NOMO-1 treated with dmso at 0.1 percent for 144 hours (cell line): Measurements from ENCODE around the gene ZFP42.
"Not testable (repeated sequence)": the region's sequence is repeated elsewhere in the genome, so short reads cannot be mapped to it uniquely, and the experiment has no call there.

Source experiments
- DNase-seq: peaks from one replicate; lab custom pipeline; 2025; ENCODE audit not compliant: unreplicated experiment; lab: John Stamatoyannopoulos, UW

The ZFP42 gene

DNA sequence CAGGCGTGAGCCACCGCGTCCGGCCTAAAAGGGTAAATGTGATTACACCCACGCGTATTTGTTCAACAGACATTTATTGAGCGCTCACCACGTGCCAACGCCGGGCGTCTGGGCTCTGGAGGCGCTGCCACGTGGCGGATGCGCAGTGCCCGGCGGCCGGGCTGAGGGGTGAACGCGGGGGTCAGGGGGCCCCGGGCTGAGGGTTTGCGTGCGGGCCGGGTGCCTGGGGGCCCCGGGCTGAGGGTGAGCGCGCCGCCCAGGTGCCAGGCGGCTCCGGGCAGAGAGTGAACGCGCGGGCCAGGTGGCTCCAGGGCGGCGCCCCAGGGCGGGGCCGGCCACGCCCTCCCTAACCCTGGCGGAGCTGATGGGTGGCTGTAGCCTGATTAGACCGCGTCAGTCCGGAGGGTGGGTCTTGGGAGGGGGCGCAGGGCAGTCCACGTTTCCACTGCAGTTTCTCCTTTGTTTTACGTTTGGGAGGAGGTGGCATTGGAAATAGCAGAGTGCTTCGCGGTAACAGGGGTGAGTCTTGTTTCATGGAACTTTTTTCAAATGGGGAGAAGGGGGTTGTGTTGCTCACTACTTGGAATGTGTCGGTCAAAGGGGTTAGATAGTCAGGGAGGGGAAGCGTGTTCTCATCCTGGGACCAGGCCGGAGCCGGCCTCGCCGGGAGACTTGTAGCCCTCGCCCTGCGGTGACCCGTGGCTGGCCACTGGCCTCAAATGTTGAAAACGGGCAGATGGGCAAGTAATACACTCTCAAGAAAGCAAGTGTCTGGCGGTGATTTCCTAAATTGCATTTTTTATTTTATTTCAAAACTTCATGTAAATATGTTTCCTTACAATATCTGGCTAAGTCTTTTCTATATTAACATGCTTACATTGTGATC lies at the start of gene ZFP42:
ZFP42 (plus strand) TSS at position 450 of the 886 bp plus-strand sequence. CDS start 7,037 bp downstream, outside the sequence.
- no peak for DNase-seq

DNA sequence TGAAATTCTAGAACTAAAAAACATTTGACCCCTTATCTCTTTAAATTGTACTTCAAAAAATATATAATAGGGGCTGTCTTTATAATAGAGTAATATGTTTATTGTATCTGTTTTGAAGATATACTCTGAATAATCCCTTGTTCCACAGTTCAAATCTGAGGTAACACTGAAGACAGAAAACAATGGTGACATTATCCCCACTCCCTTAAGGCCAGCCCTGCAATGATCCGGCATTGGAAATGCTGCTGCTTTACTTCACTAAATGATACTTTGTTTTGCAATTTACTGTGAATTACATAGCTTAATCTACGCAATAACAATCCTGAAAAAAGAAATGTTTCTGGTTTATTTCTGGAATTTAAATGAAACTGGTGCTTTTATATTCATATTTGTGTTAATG lies 34.4 kb upstream of the ZFP42 start:
- no peak for DNase-seq

DNA sequence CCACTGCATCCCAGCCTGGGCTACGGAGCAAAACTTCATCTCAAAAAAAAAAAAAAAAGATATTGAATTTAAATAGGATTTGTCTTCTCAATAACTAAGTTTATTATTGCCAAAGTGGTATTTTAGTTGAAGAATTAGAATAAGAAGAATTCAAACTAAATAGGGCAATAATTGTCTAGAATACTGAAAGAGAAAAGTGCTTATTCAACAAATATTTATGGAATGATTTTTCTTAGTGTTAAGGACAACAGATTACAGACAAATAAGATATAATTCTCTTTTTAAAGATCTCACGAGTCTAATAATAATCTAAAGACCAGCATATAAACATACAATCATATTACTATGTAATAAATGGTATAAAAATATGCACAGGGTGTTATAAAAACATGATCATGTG lies 33.6 kb upstream of the ZFP42 start:
- no peak for DNase-seq

DNA sequence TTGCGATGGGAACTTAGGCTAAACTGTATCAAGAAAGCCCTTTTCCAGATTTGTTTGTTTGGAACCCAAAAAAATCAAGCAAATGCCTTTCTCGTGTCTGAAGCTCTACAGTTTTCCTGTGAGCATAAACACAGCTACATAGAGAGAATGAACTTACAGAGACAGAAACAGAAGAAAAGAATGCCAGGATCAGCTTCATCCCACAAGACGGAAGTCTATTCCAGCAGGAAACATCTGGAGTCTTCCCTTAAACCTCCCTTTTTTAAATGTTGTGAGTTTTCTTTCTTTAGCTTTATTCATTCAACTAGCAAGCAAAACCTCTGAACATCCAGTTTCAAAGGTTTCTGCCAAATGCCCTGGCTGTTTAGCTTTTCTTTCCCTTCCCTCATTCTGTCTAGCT lies 32.6 kb upstream of the ZFP42 start:
- DNase-seq, result no peak

DNA sequence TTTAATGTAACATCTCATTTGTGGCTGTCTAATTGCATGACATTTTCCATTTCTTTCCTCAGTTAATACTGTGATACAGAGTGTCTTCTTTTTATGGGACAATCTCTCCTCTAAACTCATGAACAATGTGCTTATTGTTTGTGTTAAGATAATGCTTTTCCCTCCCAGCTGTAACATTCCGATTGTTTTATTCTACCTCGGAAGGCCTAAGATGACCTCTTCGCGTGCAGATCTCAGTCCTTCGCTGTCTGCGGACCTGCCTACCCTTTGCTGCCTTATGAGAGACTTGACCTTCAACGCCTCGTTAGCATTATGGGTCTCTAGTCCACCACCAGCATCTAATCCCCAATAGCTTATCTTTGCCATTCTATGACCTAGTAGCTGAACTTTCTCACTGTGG lies 29.8 kb upstream of the ZFP42 start:
- no peak for DNase-seq

DNA sequence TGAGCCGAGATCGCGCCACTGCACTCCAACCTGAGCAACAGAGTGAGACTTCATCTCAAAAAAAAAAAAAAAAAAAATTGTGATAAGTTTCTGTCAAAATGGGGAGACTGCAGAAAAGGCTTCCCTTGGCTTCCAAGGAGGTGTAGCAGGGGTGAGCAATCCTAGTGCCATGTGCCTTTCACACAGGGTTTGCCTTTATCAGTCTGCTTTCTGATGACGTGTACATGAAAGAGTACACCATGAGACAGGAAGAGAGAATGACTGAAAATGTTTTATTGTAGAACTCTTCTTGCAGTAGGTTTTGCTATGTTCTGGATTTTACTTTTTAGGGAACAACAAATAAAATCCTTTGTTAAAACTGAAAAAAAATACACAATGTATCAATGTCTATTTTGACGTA lies 23.4 kb upstream of the ZFP42 start:
- no peak for DNase-seq

DNA sequence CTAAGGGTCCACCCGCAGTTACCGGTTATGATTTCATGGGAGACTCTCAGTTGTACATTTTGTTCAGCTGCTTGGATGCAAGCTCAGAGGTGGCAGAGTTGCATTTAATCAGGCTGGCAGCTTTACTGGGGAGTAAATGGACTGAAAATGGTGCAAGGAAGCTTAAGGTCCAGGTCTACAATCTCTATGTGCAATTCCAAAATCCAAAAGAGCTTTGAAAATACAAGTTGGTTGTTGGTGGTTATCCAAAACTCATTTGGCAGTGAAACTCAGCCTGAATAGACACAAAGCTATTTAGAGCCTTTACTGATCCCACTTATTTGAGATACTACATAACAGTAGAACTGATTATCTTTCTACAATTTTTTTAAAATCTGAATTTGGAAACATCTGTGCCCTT lies 11.8 kb upstream of the ZFP42 start:
- no peak for DNase-seq

DNA sequence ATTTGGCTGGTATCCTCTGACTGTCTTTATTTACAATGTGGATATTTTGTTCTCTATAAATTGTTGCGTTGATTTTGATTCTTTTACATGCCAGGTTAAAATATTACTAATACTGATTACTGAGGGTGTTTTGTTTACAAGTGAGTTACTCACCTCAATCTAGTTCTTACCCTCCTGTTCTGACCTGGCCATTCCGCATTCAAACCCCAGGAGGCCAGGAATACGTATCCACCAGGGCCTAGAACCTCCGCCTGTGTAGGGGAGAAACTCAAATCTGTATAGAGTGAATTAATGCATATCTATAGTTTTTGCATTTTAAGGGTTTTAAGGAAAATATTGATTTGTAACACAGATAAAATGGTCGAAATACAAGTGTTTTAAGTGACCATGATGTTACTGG lies 2.6 kb upstream of the ZFP42 start:
- DNase-seq, result no peak

DNA sequence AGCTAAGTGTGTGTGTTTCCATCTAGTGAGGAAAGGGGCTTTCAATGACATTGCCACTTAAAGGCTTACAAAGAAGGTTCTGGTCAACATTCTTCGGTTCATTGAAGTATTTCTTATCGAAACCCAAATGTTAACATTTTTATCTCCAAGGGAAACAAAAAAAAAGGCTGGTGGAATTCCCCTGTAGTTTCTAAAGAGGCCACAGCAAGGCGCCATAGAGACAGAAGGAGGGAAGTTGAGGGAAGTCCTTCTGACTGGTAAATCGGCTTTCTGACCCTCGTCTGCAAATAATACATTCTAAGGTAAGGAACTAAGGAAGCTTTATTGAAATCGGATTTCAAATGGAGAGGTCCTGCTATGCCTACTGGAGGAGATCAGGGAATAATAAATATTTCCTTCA lies 1.7 kb upstream of the ZFP42 start:
- no peak for DNase-seq

DNA sequence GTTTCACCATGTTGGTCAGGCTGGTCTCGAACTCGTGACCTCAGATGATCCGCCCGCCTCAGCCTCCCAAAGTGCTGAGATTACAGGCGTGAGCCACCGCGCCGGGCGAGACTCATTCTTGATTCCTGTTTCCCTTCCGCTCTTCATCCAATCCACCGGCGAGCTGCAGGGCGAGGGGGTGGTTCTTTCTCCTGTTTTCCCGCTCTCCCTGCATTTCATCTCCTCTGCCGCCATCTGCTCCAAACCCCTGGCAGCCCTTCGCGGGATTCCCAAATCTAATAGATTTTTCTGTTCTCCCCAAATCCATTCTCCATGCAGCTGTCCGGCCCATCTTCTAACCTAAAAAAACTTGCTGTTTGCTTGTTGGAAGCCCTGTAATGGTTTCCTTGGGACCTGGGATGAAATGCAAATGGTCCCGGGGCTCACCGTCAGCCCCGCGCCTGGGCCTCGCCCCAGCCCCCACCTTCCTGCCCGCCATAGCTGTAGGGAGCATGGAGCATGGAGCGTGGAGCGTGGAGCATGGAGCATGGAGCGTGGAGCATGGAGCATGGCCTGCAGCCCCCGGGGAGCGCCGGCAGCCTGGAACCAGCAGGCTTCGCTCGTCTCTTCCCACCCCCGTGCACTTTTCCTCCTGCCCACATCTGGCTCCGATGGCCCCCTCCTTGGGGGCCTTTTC lies 1.1 kb downstream of the ZFP42 start:
- no peak for DNase-seq

DNA sequence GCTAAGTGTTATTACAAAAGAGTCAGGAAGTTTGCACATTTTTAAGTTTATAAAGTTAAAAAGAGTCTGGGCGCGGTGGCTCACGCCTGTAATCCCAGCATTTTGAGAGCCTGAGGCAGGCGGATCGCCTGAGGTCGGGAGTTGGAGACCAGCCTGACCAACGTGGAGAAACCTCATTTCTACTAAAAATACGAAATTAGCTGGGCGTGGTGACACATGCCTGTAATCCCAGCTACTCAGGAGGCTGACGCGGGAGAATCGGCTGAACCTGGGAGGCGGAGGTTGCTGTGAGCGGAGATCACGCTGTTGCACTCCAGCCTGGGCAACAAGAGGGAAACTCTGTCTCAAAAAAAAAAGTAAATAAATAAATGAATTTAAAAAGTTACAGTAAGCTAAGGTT lies 2.4 kb downstream of the ZFP42 start:
- DNase-seq, result not testable (repeated sequence)

DNA sequence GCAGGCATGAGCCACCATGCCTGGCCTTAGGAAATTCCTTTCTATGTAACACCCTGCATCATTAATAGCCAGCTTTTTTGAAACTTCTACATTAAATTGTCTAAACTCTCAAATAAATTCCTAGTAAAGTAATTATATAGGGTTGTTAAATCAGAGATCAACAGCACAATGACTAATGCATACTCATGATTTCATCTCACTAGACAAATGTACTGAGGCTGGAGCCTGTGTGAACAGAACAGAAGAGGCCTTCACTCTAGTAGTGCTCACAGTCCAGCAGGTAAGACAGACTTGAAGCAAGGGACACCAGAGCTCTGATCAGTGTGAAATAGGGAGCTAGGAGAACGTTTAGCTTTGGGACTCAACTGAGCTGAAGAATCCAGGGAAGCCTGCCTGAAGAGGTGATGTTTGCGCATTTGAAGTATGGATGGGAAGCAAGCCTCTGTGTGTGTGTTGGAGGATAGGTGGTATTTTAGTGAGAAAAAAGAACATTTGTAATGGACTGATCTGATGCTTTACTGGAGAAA lies 3.9 kb downstream of the ZFP42 start:
- DNase-seq, result no peak

DNA sequence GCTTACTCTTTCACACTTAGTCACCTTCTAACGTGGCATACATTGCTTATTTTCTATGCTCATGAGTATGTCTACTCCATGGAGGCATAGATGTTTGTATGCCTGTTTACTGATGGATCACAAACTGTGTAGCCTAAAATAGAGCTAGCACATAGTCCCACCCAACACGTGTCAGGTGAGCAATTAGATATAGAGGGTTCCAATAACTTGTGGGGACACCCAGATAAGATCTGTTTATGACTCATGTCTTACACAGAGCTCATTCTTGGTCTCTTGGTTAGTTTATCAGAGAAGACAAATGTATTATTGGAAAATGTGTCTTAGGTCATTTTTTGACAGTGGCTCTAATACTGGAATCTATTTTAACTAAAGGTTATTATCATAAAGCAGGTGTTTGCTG lies 6.8 kb downstream of the ZFP42 start:
- DNase-seq, result no peak

DNA sequence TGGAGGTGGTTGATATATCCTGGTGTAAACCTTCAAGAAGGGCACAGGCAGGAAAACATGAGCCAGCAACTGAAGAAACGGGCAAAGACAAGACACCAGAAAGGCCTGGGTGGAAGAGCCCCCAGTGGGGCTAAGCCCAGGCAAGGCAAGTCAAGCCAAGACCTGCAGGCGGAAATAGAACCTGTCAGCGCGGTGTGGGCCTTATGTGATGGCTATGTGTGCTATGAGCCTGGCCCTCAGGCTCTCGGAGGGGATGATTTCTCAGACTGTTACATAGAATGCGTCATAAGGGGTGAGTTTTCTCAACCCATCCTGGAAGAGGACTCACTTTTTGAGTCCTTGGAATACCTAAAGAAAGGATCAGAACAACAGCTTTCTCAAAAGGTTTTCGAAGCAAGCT lies 7.2 kb downstream of the ZFP42 start:
- no peak for DNase-seq

DNA sequence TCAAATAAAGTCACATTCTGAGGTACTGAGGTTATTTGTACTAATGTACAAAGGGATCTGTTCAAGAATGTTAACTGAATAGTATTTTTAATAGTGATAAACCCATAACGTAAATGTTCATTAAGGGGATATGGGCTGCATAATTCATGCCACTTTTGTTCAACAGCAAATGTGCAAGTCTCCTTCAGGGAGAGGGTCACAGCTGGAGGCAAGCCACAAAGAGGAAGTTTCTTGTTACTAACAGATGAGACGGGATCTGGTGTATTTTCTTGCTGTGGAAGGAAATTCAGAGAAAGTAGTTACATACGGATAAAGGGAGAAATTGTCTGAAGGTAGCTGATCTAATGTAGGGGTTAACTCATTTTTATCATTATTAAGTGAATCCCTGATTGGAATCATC lies 10.0 kb downstream of the ZFP42 start:
- DNase-seq, result no peak

DNA sequence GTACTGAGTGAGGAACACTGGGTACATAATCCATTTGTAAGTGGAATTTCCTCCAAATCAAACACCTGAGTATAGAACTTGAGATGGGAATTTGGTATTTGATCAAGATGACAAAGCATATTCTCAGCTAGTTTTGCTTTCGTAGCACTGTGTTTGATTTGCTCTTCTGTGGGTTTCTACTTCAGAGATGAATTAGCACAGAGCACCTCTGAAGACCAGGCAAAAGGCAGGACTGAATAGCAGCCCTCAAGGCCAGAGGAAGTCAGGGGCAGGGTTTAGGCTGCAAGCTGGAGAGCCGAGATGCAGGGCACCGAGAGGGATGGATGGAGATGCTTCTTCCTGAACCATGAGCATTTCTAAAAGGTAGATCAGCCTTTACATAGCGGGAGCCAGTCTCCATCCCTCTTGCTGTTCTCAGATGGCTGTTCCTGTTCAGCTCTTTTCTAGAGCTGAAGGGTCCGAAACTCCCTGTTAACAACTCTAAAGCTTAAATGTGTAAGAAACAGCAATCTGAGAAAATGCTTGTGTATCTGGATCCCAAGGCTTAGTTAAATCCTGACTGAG lies 10.8 kb downstream of the ZFP42 start:
- no peak for DNase-seq

DNA sequence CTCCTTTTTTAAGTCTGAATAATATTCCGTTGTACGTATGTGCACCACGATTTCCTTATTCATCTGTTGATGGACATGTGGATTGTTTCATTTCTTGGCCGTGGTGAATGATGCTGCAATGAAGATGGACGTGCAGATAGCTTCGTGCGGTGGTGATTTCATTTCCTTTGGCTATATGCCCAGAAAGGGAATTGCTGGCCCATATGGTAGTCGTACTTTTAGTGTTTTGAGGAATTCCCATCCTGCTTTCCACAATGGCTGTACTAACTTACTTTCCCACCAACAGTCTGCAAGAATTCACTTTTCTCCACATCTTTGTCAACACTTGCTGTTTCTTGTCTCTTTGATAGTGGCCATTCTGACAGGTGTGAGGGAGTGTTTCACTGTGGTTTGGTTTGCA lies 12.8 kb downstream of the ZFP42 start:
- no peak for DNase-seq

DNA sequence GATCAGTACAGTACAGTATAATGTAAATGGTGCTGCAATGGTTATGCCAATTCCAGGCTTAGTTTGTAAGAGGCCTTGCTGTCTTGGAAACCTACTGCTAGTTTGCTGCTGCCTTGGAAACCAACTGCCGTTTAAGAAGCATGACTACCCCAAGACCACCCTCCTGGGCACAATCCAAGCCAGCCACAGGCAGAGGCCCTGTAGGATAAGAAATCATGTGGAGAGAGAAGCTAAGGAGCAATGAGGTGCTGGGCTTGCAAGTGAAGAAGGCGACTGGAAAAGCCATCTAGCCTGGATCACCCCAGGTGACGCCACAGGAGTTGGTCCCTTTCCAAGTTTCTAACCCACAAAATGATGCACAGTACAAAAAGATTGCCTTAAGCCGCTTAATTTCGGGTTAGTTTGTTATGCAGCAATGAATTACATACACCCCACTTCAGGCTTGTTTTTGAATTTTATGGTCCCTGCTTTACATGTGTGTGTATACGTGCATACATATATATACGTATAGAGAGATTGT lies 16.9 kb downstream of the ZFP42 start:
- no peak for DNase-seq

DNA sequence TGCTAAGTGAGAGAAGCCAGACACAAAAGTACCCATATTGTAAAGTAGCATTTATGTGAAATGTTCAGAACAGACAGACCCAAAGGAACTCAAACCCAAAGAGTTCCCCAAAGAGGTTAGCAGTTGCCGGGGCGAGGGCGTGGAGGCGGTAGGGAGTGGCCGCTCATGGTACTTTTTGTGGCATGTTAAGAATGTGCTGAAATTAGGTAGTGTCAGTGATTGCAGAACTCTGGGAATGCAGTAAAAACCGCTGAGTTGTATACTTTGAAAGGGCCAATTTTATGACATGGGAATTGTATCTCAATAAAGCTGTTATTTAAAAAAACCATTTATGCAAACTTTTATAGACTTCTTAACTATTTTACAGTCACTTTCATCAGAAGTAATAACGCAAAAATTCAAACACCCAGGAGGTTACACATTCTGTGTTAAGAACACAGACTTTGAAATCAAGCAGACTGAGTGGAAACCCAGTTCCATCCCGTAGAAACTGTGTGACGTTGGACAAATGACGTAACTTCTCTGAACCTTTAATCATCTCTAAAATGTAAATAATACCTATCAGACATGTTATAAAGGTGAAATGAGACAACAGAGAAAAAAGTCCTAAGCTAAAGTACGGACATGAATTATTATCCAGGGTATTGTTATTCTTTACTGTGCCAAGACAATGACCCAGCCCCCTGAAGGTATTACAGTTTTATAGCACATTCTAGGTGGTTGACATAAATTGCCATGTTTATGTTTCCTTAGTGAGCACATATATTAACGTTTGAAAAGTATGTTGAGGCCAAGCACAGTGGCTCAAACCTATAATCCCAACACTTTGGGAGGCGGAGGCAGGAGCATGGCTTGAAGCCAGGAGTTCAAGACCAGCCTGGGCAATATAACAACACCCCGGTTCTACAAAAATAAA lies 19.7 kb downstream of the ZFP42 start:
- no peak for DNase-seq

DNA sequence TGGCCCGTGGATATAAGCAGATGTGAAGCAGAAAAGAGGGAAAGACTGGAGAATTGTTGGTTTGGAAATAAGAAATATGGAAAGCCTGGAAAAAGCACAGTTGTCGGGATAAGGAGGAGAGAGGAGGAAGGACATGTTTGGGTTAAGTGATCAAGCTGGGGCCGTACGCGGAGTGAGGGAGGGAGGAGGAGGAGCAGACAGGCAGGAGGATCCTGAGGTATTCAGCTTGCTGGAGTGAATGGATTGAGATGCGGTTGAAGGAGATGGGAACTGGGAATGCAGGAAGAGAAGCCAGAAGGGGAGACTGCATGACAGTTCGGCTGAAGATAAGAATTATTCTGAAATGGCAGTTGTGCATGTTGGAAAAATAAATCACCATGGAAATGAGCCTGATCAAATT lies 21.2 kb downstream of the ZFP42 start:
- no peak for DNase-seq

DNA sequence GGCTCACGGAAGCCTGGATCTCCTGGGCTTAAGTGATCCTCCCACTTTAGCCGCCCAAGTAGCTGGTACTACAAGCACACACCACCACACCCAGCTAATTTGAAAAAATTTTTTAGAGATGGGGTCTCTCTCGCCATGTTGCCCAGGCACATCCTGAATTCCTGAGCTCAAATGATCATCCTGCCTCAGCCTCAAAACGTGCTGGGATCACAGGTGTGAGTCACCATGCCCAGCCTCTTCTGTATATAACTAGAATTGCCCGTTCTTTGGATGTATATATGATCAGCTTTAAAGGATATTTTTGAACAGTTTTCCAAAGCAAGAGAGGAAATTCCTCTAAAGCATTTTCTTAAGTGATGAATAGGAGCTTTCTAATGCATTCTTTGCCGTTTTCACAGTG lies 22.7 kb downstream of the ZFP42 start:
- DNase-seq, result no peak
